WTC11 (cell line): ENCODE data around the gene GALNT11.

Experiments used
- ATF1 ChIP-seq: sonication (generic); formaldehyde crosslinking; IDR thresholded peaks from 2 replicates; pipeline ENCODE4 v1.8.1; 2023; ENCODE audit warnings: mild to moderate bottlenecking, moderate library complexity, missing genetic modification reagents
- CREB1 ChIP-seq: sonication (generic); formaldehyde crosslinking; IDR thresholded peaks from 2 replicates; pipeline ENCODE4 v1.8.0; 2023; ENCODE audit warnings: mild to moderate bottlenecking, missing genetic modification reagents
- CREM ChIP-seq: sonication (generic); formaldehyde crosslinking; IDR thresholded peaks from 2 replicates; pipeline ENCODE4 v1.8.1; 2022; ENCODE audit warnings: mild to moderate bottlenecking, missing genetic modification reagents, moderate library complexity
- ETV6 ChIP-seq: sonication (generic); formaldehyde crosslinking; IDR thresholded peaks from 2 replicates; pipeline ENCODE4 v1.8.1; 2022; ENCODE audit warnings: mild to moderate bottlenecking, missing genetic modification reagents
- GRHL2 ChIP-seq: fragments of 250-450 bp; sonication (Bioruptor Pico); IDR thresholded peaks from 2 replicates; pipeline ENCODE4 v1.8.0; 2022; ENCODE audit warnings: mild to moderate bottlenecking, moderate library complexity; ENCODE audit not compliant: insufficient replicate concordance, severe bottlenecking
- JUN ChIP-seq: sonication (generic); formaldehyde crosslinking; IDR thresholded peaks from 2 replicates; pipeline ENCODE4 v1.8.0; 2023; ENCODE audit warnings: mild to moderate bottlenecking, missing genetic modification reagents
- NFATC4 ChIP-seq: fragments of 250-450 bp; sonication (Bioruptor Pico); IDR thresholded peaks from 2 replicates; pipeline ENCODE4 v1.9.0; 2021; ENCODE audit warnings: mild to moderate bottlenecking
- NR2C2 ChIP-seq: sonication (generic); formaldehyde crosslinking; IDR thresholded peaks from 2 replicates; pipeline ENCODE4 v1.8.0; 2022; ENCODE audit warnings: mild to moderate bottlenecking, missing genetic modification reagents
- TEAD4 ChIP-seq: sonication (generic); formaldehyde crosslinking; IDR thresholded peaks from 2 replicates; pipeline ENCODE4 v1.8.0; 2022; ENCODE audit warnings: mild to moderate bottlenecking, missing genetic modification reagents
- TF ChIP-seq, protein P1 (sequence below): sonication (generic); formaldehyde crosslinking; IDR thresholded peaks from 2 replicates; pipeline ENCODE4 v1.8.1; 2023; ENCODE audit warnings: mild to moderate bottlenecking, missing genetic modification reagents, moderate library complexity
- TF ChIP-seq, protein P2 (sequence below): fragments of 250-450 bp; sonication (Bioruptor Pico); IDR thresholded peaks from 2 replicates; pipeline ENCODE4 v1.9.0; 2021; ENCODE audit warnings: mild to moderate bottlenecking
- TF ChIP-seq, protein P3 (sequence below): fragments of 200-600 bp; IDR thresholded peaks from 2 replicates; pipeline ENCODE4 v1.8.0; 2022; ENCODE audit warnings: antibody characterized with exemption
- TF ChIP-seq, protein P4 (sequence below): fragments of 250-450 bp; sonication (Bioruptor Pico); IDR thresholded peaks from 2 replicates; pipeline ENCODE4 v2.1.2; 2022; ENCODE audit warnings: mild to moderate bottlenecking, moderate library complexity
- TF ChIP-seq, protein P5 (sequence below): sonication (generic); formaldehyde crosslinking; IDR thresholded peaks from 2 replicates; pipeline ENCODE4 v1.8.0; 2022; ENCODE audit warnings: mild to moderate bottlenecking, missing genetic modification reagents

DNA sequence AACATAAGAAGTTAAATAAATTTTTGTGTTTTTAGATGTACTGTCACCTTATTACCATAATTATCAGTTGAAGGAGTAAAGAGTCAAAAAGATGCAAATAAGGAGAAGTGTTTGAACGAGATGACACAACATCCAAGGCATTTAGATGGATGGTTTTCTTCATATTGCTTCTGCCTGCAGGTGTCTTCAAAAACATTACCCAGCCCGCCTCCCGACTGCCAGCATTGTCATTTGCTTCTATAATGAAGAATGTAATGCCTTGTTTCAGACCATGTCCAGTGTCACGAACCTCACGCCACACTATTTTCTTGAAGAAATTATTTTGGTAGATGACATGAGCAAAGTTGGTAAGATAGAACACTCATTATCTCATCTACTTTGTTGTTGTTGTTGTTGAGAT lies 42.7 kb upstream of the GALNT11 start:
- TF ChIP-seq JUN (CRISPR knock-in tag) (no peak), CREM (no peak), NR2C2 (CRISPR knock-in tag) (no peak), ETV6 (CRISPR knock-in tag) (no peak), GRHL2 (no peak), ATF1 (CRISPR knock-in tag) (no peak), CREB1 (no peak), TEAD4 (no peak), NFATC4 (CRISPR knock-in tag) (no peak)
- TF ChIP-seq, protein P1, sequence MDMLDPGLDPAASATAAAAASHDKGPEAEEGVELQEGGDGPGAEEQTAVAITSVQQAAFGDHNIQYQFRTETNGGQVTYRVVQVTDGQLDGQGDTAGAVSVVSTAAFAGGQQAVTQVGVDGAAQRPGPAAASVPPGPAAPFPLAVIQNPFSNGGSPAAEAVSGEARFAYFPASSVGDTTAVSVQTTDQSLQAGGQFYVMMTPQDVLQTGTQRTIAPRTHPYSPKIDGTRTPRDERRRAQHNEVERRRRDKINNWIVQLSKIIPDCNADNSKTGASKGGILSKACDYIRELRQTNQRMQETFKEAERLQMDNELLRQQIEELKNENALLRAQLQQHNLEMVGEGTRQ (CRISPR knock-in tag): no peak
- TF ChIP-seq, protein P2, sequence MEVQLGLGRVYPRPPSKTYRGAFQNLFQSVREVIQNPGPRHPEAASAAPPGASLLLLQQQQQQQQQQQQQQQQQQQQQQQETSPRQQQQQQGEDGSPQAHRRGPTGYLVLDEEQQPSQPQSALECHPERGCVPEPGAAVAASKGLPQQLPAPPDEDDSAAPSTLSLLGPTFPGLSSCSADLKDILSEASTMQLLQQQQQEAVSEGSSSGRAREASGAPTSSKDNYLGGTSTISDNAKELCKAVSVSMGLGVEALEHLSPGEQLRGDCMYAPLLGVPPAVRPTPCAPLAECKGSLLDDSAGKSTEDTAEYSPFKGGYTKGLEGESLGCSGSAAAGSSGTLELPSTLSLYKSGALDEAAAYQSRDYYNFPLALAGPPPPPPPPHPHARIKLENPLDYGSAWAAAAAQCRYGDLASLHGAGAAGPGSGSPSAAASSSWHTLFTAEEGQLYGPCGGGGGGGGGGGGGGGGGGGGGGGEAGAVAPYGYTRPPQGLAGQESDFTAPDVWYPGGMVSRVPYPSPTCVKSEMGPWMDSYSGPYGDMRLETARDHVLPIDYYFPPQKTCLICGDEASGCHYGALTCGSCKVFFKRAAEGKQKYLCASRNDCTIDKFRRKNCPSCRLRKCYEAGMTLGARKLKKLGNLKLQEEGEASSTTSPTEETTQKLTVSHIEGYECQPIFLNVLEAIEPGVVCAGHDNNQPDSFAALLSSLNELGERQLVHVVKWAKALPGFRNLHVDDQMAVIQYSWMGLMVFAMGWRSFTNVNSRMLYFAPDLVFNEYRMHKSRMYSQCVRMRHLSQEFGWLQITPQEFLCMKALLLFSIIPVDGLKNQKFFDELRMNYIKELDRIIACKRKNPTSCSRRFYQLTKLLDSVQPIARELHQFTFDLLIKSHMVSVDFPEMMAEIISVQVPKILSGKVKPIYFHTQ (CRISPR knock-in tag): no peak
- TF ChIP-seq, protein P3, sequence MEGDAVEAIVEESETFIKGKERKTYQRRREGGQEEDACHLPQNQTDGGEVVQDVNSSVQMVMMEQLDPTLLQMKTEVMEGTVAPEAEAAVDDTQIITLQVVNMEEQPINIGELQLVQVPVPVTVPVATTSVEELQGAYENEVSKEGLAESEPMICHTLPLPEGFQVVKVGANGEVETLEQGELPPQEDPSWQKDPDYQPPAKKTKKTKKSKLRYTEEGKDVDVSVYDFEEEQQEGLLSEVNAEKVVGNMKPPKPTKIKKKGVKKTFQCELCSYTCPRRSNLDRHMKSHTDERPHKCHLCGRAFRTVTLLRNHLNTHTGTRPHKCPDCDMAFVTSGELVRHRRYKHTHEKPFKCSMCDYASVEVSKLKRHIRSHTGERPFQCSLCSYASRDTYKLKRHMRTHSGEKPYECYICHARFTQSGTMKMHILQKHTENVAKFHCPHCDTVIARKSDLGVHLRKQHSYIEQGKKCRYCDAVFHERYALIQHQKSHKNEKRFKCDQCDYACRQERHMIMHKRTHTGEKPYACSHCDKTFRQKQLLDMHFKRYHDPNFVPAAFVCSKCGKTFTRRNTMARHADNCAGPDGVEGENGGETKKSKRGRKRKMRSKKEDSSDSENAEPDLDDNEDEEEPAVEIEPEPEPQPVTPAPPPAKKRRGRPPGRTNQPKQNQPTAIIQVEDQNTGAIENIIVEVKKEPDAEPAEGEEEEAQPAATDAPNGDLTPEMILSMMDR: no peak
- TF ChIP-seq, protein P4, sequence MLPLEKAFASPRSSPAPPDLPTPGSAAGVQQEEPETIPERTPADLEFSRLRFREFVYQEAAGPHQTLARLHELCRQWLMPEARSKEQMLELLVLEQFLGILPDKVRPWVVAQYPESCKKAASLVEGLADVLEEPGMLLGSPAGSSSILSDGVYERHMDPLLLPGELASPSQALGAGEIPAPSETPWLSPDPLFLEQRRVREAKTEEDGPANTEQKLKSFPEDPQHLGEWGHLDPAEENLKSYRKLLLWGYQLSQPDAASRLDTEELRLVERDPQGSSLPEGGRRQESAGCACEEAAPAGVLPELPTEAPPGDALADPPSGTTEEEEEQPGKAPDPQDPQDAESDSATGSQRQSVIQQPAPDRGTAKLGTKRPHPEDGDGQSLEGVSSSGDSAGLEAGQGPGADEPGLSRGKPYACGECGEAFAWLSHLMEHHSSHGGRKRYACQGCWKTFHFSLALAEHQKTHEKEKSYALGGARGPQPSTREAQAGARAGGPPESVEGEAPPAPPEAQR (CRISPR knock-in tag): no peak
- TF ChIP-seq, protein P5, sequence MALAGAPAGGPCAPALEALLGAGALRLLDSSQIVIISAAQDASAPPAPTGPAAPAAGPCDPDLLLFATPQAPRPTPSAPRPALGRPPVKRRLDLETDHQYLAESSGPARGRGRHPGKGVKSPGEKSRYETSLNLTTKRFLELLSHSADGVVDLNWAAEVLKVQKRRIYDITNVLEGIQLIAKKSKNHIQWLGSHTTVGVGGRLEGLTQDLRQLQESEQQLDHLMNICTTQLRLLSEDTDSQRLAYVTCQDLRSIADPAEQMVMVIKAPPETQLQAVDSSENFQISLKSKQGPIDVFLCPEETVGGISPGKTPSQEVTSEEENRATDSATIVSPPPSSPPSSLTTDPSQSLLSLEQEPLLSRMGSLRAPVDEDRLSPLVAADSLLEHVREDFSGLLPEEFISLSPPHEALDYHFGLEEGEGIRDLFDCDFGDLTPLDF (CRISPR knock-in tag): no peak
